Dermis blood vessel endothelial cell (primary cell): ENCODE measurements around the gene NAB1. TPM values are rescaled to one million over a fixed set of nuclear protein-coding genes. Genes with fewer than 3 reads are reported as not detected.
A peak's percentile ranks its signal among the peaks of the same experiment; 100 is the strongest.

Experiments used
- DNase-seq: peaks from one replicate; pipeline ENCODE4 v3.0.0; 2010
- total RNA-seq: library from RNA; depleted of rRNA; stranded (reverse); fragments of >200 nt; gene quantifications from 2 replicates; pipeline ENCODE4 v1.2.3, GENCODE V29; 2014

Gene NAB1
- total RNA-seq, 1 donor from 2014 or later: 64.2 TPM

DNA sequence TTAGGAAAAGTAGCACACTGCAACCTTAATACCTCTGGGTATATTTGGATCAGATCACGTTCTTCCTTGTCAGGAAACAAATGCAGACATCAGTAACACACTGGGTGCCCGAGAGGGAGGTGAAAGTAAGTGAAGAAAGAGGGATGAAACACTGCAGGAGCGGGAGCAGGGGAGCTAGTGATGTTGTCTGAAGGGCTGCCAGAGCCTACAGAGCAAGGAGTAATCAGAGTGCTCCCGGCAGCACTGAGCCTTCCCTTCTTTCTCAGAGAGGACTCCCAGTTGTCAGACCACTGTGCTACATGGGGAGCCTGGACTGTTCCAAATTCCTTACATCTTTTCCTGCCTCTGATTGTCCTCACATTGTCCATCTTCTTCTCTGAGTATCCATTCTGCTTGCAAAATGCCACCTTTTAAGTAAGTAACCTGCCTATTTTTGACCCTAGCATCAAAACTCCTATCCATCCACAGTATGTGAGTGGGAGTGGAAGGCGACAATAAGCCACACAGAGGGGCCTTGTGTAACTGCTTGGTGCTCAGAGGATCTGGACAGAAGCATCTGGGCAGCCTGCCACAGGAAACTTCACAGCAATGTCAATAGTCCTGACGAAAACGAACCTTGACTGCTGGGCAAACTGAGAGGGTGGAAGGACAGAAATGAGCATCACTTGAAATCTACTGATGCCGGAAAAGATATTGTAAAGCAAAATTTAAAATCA is 10.8 kb upstream of the NAB1 start:
- DNase-seq: no peak

- no peak for DNase-seq
These were observed 8.8 kb upstream of the NAB1 start for GRCh38 chr2:190640117-190640516.

GRCh38 chr2:190641469-190641868 is 7.4 kb upstream of the NAB1 start:
- no peak for DNase-seq

DNA sequence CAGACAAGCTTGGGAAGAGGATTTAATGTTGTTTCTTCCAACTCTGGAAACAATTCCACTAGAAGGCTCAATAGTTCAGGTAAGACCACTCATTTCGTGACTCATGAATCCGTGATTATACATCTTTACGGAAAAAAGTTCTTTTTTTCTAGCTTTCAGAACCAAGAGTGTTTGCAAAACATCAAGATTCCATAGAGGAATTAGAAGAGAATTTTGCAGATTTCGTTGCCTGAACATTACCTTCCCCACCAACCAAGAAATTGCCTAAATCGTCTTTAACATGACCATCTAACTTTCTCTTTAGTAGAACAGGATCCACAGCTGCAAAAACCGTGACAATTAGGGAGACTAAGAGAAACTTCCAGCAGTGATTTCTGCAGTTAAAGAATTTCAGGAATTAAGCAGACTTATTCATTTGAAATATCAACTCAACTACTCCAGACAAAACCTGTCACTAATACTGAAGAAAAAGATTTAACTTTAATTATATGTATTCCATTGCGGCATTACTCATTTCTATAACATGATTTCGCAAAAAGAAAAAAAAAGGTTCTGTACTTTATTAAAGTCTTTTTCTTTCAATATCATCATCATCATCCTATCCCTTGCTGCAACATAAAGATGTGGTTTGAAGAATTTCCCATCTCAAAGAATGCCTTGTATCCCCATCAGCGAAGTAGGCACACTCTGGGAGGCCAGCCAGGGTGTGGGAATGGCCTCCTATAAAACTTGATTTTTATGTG is 1.9 kb upstream of the NAB1 start:
- DNase-seq: no peak

- DNase-seq: peak; percentile 92
These were observed 421 bp upstream of the NAB1 start for GRCh38 chr2:190648289-190649034.

DNA sequence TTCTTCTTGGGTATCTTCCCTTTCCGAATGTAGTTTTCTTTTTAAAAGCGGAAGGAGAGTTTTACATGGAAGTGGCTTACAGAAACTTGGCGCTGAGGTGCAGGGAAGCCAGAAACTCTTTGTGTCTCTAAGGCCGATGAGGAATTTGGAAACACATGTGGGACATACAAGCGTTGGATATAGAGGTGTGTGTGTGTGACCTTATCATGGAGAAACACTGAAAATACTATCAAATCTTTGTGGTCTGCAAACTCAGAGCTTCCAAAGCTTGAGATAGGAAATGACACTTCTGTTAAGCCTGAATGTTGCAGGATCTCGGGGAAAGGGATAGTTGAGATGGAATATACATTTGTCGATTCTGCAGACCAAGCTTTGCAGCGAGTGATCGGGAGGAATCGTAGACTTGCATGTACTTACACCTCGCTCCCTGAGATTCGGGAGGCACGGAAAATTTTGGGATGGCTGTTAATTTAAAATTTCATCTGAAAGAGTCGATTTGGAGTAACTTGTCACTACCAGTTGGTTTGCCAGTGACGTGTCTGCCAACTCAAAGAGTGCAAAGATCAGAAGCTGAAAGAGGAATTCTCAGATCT is 1.0 kb downstream of the NAB1 start:
- DNase-seq: peak; percentile 53

GRCh38 chr2:190651413-190651812 is 2.5 kb downstream of the NAB1 start:
- DNase-seq: no peak

GRCh38 chr2:190653231-190653630 is 4.3 kb downstream of the NAB1 start:
- DNase-seq: no peak

- DNase-seq: no peak
These were observed 5.0 kb downstream of the NAB1 start for GRCh38 chr2:190653931-190654330.

DNA sequence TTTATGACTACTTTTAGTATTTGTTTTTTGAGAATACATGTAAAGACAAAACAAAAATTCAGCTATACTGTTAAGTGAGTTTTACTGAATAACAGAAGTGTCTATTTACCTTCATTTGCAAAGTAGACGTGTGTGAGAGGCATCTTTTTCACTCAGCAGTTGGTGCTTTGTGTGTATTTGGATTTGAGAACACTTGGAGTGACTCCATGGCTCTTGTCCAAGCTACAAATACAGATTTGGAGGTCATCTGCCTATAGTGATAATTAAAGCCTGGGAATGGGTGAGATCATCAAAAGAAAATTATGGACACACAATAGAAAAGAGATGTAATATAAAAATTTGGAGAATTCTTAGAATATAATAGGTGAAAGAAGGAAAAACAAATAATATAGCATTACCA is 6.2 kb downstream of the NAB1 start:
- DNase-seq: peak; percentile 29

DNA sequence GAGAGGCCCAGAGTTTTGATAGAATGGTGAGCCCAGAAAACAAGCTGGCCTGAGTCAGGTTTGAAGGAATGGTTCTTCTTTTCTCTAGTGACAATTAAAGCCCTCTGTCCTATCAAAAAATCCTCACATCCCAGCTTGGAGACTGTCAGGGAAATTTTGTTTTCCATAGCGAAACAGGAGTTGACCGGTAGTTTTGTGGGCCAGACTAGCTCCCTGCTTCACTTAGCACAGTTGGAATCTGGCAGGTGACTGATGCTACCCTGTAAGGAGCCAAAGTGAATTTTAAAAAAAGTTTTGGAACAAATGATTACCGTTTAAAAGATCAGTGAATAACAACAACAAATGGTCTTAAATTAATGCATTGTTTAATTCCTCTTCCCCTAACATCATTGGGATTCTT is 6.7 kb downstream of the NAB1 start:
- DNase-seq: no peak

GRCh38 chr2:190656301-190656700 is 7.4 kb downstream of the NAB1 start:
- no peak for DNase-seq

GRCh38 chr2:190657474-190658255 is 8.8 kb downstream of the NAB1 start:
- no peak for DNase-seq

GRCh38 chr2:190659553-190659952 is 10.7 kb downstream of the NAB1 start:
- no peak for DNase-seq

- no peak for DNase-seq
These were observed 13.9 kb downstream of the NAB1 start for GRCh38 chr2:190662754-190663153.

GRCh38 chr2:190663348-190663747 is 14.5 kb downstream of the NAB1 start:
- no peak for DNase-seq

GRCh38 chr2:190663839-190664238 is 15.0 kb downstream of the NAB1 start:
- no peak for DNase-seq

GRCh38 chr2:190664240-190664639 is 15.4 kb downstream of the NAB1 start:
- no peak for DNase-seq

DNA sequence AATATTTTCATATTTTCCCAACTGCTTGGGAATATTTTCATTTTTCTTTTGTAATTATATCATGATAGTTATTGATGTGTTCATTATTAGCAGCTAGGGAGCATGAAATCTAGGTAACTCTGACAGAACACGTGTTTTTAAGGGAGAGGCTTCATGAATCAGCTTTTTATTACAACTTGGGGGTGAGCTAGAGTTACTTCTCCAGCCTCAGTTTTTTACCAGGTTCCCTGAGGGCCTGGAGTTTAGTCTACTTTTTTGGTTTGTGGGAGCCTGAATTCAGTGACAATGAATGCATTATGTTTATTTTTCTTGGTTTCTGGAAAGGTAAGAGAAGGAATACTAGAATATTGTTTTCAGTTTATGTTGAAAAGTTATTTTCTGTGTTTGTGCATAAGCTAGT is 18.0 kb downstream of the NAB1 start:
- no peak for DNase-seq

- no peak for DNase-seq
These were observed 20.0 kb downstream of the NAB1 start for GRCh38 chr2:190668892-190669291.

- DNase-seq: no peak
These were observed 21.5 kb downstream of the NAB1 start for GRCh38 chr2:190670182-190670946.
